HEK293 (cell line): ENCODE data around the gene MARVELD1.

Source experiments
- CTCF ChIP-seq: fragments of 450-650 bp; formaldehyde crosslinking; IDR thresholded peaks from 2 replicates; pipeline ENCODE4 v1.5.1; 2016; ENCODE audit warnings: missing biosample characterization, missing genetic modification characterization
- ZBTB7A ChIP-seq: fragments of 450-650 bp; formaldehyde crosslinking; IDR thresholded peaks from 2 replicates; pipeline ENCODE4 v1.5.1; 2016; ENCODE audit warnings: low read depth, missing biosample characterization, missing genetic modification characterization
- ZFP41 ChIP-seq: fragments of 450-650 bp; formaldehyde crosslinking; IDR thresholded peaks from 2 replicates; pipeline ENCODE4 v1.5.1; 2016; ENCODE audit warnings: missing biosample characterization, missing genetic modification characterization, borderline replicate concordance
- ZNF132 ChIP-seq: fragments of 450-650 bp; formaldehyde crosslinking; IDR thresholded peaks from 2 replicates; pipeline ENCODE4 v1.5.1; 2017; ENCODE audit warnings: missing biosample characterization, missing genetic modification characterization, borderline replicate concordance
- ZNF302 ChIP-seq: fragments of 450-650 bp; formaldehyde crosslinking; IDR thresholded peaks from 2 replicates; pipeline ENCODE4 v1.5.1; 2016; ENCODE audit warnings: missing biosample characterization, missing genetic modification characterization, low read depth
- ZNF48 ChIP-seq: fragments of 450-650 bp; formaldehyde crosslinking; IDR thresholded peaks from 2 replicates; pipeline ENCODE4 v1.5.1; 2016; ENCODE audit warnings: missing biosample characterization, missing genetic modification characterization
- ZSCAN5A ChIP-seq: fragments of 450-650 bp; formaldehyde crosslinking; IDR thresholded peaks from 2 replicates; pipeline ENCODE4 v1.5.1; 2016; ENCODE audit warnings: missing biosample characterization, missing genetic modification characterization
- TF ChIP-seq, protein P1 (sequence below): fragments of 450-650 bp; formaldehyde crosslinking; IDR thresholded peaks from 2 replicates; pipeline ENCODE4 v1.5.1; 2016; ENCODE audit warnings: missing biosample characterization, missing genetic modification characterization, low read depth
- TF ChIP-seq, protein P2 (sequence below): fragments of 450-650 bp; IDR thresholded peaks from 2 replicates; pipeline ENCODE4 v1.5.1; 2018; ENCODE audit warnings: missing biosample characterization, mild to moderate bottlenecking, missing genetic modification characterization

DNA sequence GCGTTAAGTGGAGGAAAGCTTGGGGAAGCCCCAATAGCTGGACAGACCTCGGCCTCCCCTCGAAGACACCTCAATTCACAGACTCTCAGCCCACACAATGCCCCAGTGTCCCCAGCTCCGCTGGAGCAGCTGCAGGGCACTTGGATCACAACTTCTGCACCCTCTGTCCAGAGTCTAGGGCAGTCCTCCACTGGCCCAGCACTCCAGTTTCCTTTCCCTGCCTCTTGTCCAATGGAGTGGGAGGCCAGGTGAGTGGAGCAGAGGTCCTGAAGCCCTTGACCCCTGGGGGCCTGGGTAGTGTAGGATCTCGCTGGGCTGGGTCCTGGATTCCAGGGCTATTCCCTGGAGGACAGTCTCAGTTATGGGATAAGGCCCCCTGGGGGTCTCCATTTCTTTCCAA lies 46.4 kb downstream of the MARVELD1 start:
- no peak for TF ChIP-seq CTCF (tag by site-specific recombination)
- TF ChIP-seq ZNF48 (tag by site-specific recombination): no peak
- no peak for TF ChIP-seq ZBTB7A (tag by site-specific recombination)
- no peak for TF ChIP-seq ZNF302 (tag by site-specific recombination)
- no peak for TF ChIP-seq ZFP41 (tag by site-specific recombination)
- TF ChIP-seq, protein P1, sequence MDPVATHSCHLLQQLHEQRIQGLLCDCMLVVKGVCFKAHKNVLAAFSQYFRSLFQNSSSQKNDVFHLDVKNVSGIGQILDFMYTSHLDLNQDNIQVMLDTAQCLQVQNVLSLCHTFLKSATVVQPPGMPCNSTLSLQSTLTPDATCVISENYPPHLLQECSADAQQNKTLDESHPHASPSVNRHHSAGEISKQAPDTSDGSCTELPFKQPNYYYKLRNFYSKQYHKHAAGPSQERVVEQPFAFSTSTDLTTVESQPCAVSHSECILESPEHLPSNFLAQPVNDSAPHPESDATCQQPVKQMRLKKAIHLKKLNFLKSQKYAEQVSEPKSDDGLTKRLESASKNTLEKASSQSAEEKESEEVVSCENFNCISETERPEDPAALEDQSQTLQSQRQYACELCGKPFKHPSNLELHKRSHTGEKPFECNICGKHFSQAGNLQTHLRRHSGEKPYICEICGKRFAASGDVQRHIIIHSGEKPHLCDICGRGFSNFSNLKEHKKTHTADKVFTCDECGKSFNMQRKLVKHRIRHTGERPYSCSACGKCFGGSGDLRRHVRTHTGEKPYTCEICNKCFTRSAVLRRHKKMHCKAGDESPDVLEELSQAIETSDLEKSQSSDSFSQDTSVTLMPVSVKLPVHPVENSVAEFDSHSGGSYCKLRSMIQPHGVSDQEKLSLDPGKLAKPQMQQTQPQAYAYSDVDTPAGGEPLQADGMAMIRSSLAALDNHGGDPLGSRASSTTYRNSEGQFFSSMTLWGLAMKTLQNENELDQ (tag by site-specific recombination): no peak
- TF ChIP-seq, protein P2, sequence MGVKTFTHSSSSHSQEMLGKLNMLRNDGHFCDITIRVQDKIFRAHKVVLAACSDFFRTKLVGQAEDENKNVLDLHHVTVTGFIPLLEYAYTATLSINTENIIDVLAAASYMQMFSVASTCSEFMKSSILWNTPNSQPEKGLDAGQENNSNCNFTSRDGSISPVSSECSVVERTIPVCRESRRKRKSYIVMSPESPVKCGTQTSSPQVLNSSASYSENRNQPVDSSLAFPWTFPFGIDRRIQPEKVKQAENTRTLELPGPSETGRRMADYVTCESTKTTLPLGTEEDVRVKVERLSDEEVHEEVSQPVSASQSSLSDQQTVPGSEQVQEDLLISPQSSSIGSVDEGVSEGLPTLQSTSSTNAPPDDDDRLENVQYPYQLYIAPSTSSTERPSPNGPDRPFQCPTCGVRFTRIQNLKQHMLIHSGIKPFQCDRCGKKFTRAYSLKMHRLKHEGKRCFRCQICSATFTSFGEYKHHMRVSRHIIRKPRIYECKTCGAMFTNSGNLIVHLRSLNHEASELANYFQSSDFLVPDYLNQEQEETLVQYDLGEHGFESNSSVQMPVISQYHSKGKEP (tag by site-specific recombination): no peak
- TF ChIP-seq ZSCAN5A (tag by site-specific recombination): no peak
- TF ChIP-seq ZNF132: no peak
